HepG2 (cell line): Measurements from ENCODE around the gene C1R. TPM values are rescaled to one million over a fixed set of nuclear protein-coding genes. Genes with fewer than 3 reads are reported as not detected.

Experiments used
- ARNTL ChIP-seq: sonication (generic); formaldehyde crosslinking; IDR thresholded peaks from 2 replicates; pipeline ENCODE4 v1.4.0; 2020; ENCODE audit warnings: mild to moderate bottlenecking, missing genetic modification reagents
- FOSL1 ChIP-seq: sonication (generic); formaldehyde crosslinking; IDR thresholded peaks from 2 replicates; pipeline ENCODE4 v1.9.0; 2021; ENCODE audit warnings: missing genetic modification reagents, borderline replicate concordance
- GATAD2A ChIP-seq: IDR thresholded peaks from 2 replicates; pipeline ENCODE4 v1.6.1; 2016
- GTF2F1 ChIP-seq: fragments of 150-350 bp; IDR thresholded peaks from 2 replicates; pipeline ENCODE4 v1.6.1; 2014; ENCODE audit warnings: low read length
- KDM2A ChIP-seq: sonication (generic); formaldehyde crosslinking; IDR thresholded peaks from 2 replicates; pipeline ENCODE4 v1.4.0; 2020; ENCODE audit warnings: low read depth, missing genetic modification reagents, borderline replicate concordance
- KDM6A ChIP-seq: IDR thresholded peaks from 2 replicates; pipeline ENCODE4 v1.6.1; 2016; ENCODE audit warnings: low read depth
- KMT2A ChIP-seq: sonication (generic); formaldehyde crosslinking; IDR thresholded peaks from 2 replicates; pipeline ENCODE4 v1.4.0; 2020; ENCODE audit warnings: missing genetic modification reagents
- MZF1 ChIP-seq: sonication (generic); formaldehyde crosslinking; IDR thresholded peaks from 2 replicates; pipeline ENCODE4 v1.8.1; 2023; ENCODE audit warnings: mild to moderate bottlenecking, missing genetic modification reagents, borderline replicate concordance
- NR2F1 ChIP-seq, 2 experiments: fragments of 450-650 bp in 1 of 2; formaldehyde crosslinking in 1 of 2; IDR thresholded peaks; 2 replicates each; pipeline versions ENCODE4 v1.5.0 to v1.6.1; 2016 to 2020; ENCODE audit warnings: mild to moderate bottlenecking in 1 of 2, missing compliant biosample characterization in 1 of 2, missing genetic modification reagents in 1 of 2, moderate library complexity in 1 of 2
- RXRB ChIP-seq: IDR thresholded peaks from 2 replicates; pipeline ENCODE4 v1.6.1; 2016; ENCODE audit warnings: borderline replicate concordance, missing genetic modification reagents, missing compliant biosample characterization
- SMARCE1 ChIP-seq: fragments of 450-650 bp; IDR thresholded peaks from 2 replicates; pipeline ENCODE4 v1.6.1; 2017; ENCODE audit warnings: borderline replicate concordance
- SNAI1 ChIP-seq: sonication (generic); formaldehyde crosslinking; IDR thresholded peaks from 2 replicates; pipeline ENCODE4 v1.5.0; 2020; ENCODE audit warnings: mild to moderate bottlenecking, missing genetic modification reagents, borderline replicate concordance
- SP1 ChIP-seq, 2 experiments: fragments of 450-650 bp in 1 of 2; sonication (generic) in 1 of 2; formaldehyde crosslinking in 1 of 2; IDR thresholded peaks; 2 replicates each; pipeline versions ENCODE4 v1.4.0 to v1.6.1; 2016 to 2020; ENCODE audit warnings: missing genetic modification reagents in 1 of 2
- STAG1 ChIP-seq: sonication (generic); formaldehyde crosslinking; IDR thresholded peaks from 2 replicates; pipeline ENCODE4 v1.4.0; 2020; ENCODE audit warnings: missing genetic modification reagents
- TAF15 ChIP-seq: fragments of 200-400 bp; formaldehyde crosslinking; IDR thresholded peaks from one replicate; pipeline ENCODE4 v1.6.1; 2018; ENCODE audit warnings: mild to moderate bottlenecking, low read depth, low read length; ENCODE audit not compliant: poor library complexity, severe bottlenecking
- YEATS2 ChIP-seq: sonication (generic); formaldehyde crosslinking; IDR thresholded peaks from 2 replicates; pipeline ENCODE4 v1.4.0; 2020; ENCODE audit warnings: missing genetic modification reagents, borderline replicate concordance
- ZNF335 ChIP-seq: sonication (generic); formaldehyde crosslinking; IDR thresholded peaks from 2 replicates; pipeline ENCODE4 v1.4.0; 2020; ENCODE audit warnings: missing genetic modification reagents
- ZNF564 ChIP-seq: sonication (generic); formaldehyde crosslinking; IDR thresholded peaks from 2 replicates; pipeline ENCODE4 v1.8.1; 2023; ENCODE audit warnings: mild to moderate bottlenecking, missing genetic modification reagents
- ZNF570 ChIP-seq: sonication (generic); formaldehyde crosslinking; IDR thresholded peaks from 2 replicates; pipeline ENCODE4 v1.4.0; 2020; ENCODE audit warnings: mild to moderate bottlenecking, missing genetic modification reagents, borderline replicate concordance
- ZNF678 ChIP-seq: sonication (generic); formaldehyde crosslinking; IDR thresholded peaks from 2 replicates; pipeline ENCODE4 v1.4.0; 2020; ENCODE audit warnings: mild to moderate bottlenecking, missing genetic modification reagents
- ZNF709 ChIP-seq: sonication (generic); formaldehyde crosslinking; IDR thresholded peaks from 2 replicates; pipeline ENCODE4 v1.5.0; 2020; ENCODE audit warnings: mild to moderate bottlenecking, missing genetic modification reagents
- ZNF773 ChIP-seq: sonication (generic); formaldehyde crosslinking; IDR thresholded peaks from 2 replicates; pipeline ENCODE4 v1.4.0; 2020; ENCODE audit warnings: missing genetic modification reagents, borderline replicate concordance
- ZNF775 ChIP-seq: sonication (generic); formaldehyde crosslinking; IDR thresholded peaks from 2 replicates; pipeline ENCODE4 v1.4.0; 2020; ENCODE audit warnings: missing genetic modification reagents, mild to moderate bottlenecking, moderate library complexity, borderline replicate concordance
- ZNF780A ChIP-seq: sonication (generic); formaldehyde crosslinking; IDR thresholded peaks from 2 replicates; pipeline ENCODE4 v1.8.0; 2022; ENCODE audit warnings: mild to moderate bottlenecking, missing genetic modification reagents, moderate library complexity
- ZNF850 ChIP-seq: sonication (generic); formaldehyde crosslinking; conservative IDR thresholded peaks from 2 replicates; pipeline ENCODE4 v1.9.0; 2021; ENCODE audit warnings: mild to moderate bottlenecking, missing genetic modification reagents
- polyA plus RNA-seq, 8 experiments: library from polyadenylated mRNA; depleted of rRNA in 3 of 8; stranded (reverse) in 7 of 8; unstranded in 1 of 8; fragments of >200 nt; fragmentation: Illumina TruSeq in 4 of 8; extraction: Trizol in 4 of 8; gene quantifications; 2 replicates each; pipeline versions ENCODE4 v1.2.1 to v1.2.3, GENCODE V29; 2011 to 2016; ENCODE audit warnings: low read depth in 4 of 8, missing spikeins in 1 of 8, mixed read lengths in 1 of 8; ENCODE audit not compliant: insufficient read depth in 1 of 8
- total RNA-seq, 5 experiments: library from RNA; depleted of rRNA; stranded (reverse); fragments of >200 nt; fragmentation: Illumina TruSeq; extraction: Trizol; gene quantifications; 2 replicates each; pipeline ENCODE4 v1.2.3, GENCODE V29; 2016; ENCODE audit warnings: low read depth in 1 of 5
- TF ChIP-seq, protein P1 (sequence below): sonication (generic); formaldehyde crosslinking; conservative IDR thresholded peaks from 2 replicates; pipeline ENCODE4 v1.8.1; 2023; ENCODE audit warnings: missing genetic modification reagents
- TF ChIP-seq, protein P2 (sequence below): sonication (generic); formaldehyde crosslinking; IDR thresholded peaks from 2 replicates; pipeline ENCODE4 v1.8.1; 2023; ENCODE audit warnings: missing genetic modification reagents, inconsistent platforms, borderline replicate concordance

The C1R gene
- total and polyA plus RNA-seq, 2 of the 13 experiments (the other 11 are each of a cell fraction or from before 2014, with no cell fraction given): 3.5 to 6.5 TPM

DNA sequence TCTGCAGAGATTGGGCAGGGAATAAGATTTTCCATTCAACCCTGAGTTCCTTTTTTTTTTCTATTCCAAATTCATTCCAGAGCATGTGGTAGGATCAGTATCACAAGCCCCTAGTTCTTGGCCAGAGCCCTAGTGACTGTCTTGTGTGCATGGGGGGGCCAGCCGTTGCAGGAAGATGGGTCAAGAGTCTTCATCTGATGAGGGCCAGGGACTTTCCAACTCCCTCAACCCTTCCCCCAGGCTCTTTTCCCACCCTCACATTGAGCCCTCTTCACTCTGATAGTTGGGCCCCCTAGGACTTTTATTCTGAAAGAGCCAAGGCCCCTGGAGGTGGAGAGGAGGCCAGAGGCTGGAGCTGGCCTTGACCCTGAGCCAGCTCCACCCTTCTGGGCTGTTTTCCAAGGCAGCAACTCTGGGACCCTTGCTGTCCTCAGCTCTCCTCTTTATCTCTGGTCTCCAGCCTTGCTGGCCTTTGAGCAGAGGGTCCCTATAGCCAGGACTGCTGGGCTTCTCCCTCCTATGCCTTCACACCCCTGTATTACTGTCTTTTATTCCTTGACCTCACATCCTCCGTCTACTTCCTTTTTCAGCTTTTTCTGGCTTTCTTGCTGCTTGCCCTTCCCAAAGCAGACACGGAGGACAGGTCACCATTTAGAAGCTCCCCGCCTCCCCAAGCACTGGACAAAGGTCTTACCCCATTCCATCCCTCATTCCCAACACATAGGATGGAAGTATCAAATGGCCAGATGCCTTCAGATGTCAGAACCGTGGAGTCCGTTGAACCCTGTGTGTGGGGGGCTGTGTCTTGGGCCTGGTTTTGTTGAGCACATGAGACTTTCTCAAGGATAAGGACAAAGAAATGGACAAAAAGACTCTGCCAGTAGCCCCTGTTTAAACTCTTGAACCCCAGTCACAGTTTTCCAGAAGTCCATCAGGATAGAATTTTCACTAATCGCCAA lies 30.8 kb upstream of the C1R start (continued):
- TF ChIP-seq, protein P1, sequence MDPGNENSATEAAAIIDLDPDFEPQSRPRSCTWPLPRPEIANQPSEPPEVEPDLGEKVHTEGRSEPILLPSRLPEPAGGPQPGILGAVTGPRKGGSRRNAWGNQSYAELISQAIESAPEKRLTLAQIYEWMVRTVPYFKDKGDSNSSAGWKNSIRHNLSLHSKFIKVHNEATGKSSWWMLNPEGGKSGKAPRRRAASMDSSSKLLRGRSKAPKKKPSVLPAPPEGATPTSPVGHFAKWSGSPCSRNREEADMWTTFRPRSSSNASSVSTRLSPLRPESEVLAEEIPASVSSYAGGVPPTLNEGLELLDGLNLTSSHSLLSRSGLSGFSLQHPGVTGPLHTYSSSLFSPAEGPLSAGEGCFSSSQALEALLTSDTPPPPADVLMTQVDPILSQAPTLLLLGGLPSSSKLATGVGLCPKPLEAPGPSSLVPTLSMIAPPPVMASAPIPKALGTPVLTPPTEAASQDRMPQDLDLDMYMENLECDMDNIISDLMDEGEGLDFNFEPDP: no peak
- TF ChIP-seq ZNF850 (CRISPR knock-in tag) (no peak), SP1 (IDR thresholded peaks at IDR 0.05) (no peak), SP1 (CRISPR knock-in tag; IDR thresholded peaks at IDR 0.05) (0 out of 2 replicates have a peak, but pooled peaks have one; percentile 36), ZNF570 (no peak), RXRB (peak; percentile 80), ZNF709 (no peak), ZNF564 (CRISPR knock-in tag) (no peak), ZNF678 (CRISPR knock-in tag) (no peak), ZNF780A (CRISPR knock-in tag) (no peak), ZNF773 (no peak), ZNF775 (CRISPR knock-in tag) (no peak), KDM2A (CRISPR knock-in tag) (0 out of 2 replicates have a peak, but pooled peaks have one; percentile 37), TAF15 (no peak), ARNTL (0 out of 2 replicates have a peak, but pooled peaks have one; percentile 35), FOSL1 (CRISPR knock-in tag) (no peak), KMT2A (no peak), GATAD2A (0 out of 2 replicates have a peak, but pooled peaks have one; percentile 44), GTF2F1 (no peak), SNAI1 (CRISPR knock-in tag) (no peak), NR2F1 (CRISPR knock-in tag; IDR thresholded peaks at IDR 0.05) (peak; percentile 85), KDM6A (peak; percentile 34; the same call in 1 of the 2 replicates), ZNF335 (CRISPR knock-in tag) (no peak), STAG1 (no peak), MZF1 (CRISPR knock-in tag) (no peak), YEATS2 (CRISPR knock-in tag) (no peak), SMARCE1 (no peak)
- TF ChIP-seq, protein P2, sequence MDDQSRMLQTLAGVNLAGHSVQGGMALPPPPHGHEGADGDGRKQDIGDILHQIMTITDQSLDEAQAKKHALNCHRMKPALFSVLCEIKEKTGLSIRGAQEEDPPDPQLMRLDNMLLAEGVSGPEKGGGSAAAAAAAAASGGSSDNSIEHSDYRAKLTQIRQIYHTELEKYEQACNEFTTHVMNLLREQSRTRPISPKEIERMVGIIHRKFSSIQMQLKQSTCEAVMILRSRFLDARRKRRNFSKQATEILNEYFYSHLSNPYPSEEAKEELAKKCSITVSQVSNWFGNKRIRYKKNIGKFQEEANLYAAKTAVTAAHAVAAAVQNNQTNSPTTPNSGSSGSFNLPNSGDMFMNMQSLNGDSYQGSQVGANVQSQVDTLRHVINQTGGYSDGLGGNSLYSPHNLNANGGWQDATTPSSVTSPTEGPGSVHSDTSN (CRISPR knock-in tag): no peak
